ENCODE data around the gene FBXO40.

FBXO40 gene

DNA sequence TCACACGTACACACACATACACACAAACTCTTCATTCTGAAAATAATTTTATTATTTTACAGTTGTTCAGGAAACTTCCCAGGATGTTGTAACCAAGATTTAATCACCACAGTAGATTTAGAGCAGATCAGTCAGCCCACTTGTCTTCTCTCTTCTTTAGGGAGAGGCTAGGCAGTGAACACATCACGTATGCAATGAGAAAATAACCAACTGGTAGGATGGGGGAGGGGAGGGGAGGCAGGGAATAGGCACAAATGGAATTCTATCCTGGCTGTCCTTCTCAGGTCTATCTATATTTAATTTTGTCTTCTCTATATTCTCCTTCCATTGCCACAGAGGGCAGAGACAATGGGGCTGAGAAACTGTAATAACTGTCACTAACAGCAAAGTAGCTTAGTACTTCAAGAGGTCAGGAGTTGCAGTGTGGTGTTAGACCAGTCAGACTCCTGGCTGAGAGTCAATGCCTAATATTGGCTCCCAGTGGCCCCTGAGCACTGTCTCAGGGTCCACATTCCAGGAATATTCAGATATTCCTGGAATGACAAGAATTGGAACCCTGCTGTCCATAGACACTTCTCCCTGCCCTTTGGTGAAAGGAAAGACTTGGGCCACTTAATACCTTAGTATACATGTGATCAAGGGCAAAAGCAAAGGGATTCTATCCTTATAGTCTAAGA, 70.1 kb downstream of the FBXO40 start:
- DNase-seq, result no peak

DNA sequence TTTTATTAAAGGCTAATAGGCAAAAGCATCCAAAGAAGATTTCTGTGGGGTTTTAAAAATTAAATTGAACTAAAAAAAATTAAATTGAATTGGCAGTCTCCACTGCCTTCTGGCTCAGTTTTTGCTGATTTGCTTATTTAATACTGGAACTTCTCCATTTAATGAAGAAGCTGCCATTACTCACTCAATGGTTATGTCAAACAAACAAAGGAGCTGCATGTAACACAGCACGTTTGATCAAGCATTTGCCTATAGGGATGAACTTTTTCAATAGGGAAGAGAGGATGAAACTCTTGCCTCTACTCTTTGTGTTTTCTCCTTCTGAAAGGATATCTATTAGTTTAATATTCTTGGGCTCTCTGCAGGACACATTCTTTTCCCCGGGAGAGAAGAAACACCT, 72.3 kb downstream of the FBXO40 start:
- DNase-seq, result no peak

DNA sequence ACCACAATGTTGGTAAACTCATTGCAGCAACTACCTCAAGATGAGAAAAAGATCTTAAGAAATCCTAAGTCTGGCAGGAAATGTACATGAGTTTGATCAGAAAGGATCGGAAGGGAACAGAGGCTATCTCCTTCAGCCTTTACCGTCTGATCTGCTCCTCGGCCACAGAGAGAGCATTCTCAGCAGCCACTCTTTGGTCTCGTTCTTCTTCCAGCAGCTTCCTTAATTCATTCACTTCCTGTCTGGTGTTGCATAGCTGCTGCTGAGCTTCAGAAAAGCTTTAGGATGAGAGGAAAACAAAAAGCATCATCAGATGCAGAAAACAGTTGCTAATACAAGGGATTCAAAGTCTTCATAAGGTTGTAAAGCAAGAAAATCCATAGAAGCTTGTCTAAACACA, 74.2 kb downstream of the FBXO40 start:
- DNase-seq, result no peak

DNA sequence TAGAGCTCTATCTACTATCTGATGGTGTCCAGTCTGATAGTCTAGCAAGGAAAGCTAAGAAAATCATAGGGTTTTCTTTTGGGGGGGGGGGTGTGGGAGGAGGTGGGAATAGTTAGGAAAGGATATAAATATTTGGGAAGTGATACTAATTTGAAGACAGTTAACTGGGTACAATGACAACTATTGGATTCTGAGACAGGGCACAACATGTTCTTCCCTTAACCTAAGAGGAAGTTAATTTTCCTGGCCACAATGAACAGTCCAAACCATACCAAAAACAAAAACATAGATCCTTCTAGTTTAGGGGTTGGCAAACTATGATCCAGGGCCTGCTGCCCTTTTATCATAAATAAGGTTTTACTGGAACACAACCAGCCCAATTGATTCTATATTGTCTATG, 77.5 kb downstream of the FBXO40 start:
- DNase-seq, result no peak

DNA sequence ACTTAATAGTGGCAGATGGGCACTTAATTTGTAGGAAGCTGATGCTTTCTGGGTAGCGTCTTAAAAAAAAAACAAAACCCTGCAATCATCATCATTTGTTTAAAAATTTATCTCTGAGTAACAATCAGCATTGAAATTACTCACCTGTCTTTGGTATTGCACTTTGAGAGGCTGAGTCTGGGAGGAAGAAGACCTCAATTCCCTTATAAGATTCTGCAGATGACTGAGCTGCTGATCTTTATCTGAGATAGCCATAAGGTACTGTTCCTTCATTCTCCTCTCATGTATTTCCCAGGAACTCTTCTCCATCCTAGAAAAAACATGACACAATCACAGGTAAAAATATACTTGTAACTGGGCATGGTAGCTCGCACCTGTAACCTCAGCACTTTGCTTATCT, 84.0 kb downstream of the FBXO40 start:
- DNase-seq, result no peak

All from CD4-positive, alpha-beta T cell treated with Interleukin-1 beta for 1 hour (primary cell).